ENCODE data around the gene PLCD3. TPM values are rescaled to one million over a fixed set of nuclear protein-coding genes. Genes with fewer than 3 reads are reported as not detected.

The PLCD3 gene
- total and polyA plus RNA-seq, 9 of the 15 experiments (the other 6 are each of a cell fraction or from before 2014, with no cell fraction given), result 0.20 to 22.6 (median 7.5) TPM

DNA sequence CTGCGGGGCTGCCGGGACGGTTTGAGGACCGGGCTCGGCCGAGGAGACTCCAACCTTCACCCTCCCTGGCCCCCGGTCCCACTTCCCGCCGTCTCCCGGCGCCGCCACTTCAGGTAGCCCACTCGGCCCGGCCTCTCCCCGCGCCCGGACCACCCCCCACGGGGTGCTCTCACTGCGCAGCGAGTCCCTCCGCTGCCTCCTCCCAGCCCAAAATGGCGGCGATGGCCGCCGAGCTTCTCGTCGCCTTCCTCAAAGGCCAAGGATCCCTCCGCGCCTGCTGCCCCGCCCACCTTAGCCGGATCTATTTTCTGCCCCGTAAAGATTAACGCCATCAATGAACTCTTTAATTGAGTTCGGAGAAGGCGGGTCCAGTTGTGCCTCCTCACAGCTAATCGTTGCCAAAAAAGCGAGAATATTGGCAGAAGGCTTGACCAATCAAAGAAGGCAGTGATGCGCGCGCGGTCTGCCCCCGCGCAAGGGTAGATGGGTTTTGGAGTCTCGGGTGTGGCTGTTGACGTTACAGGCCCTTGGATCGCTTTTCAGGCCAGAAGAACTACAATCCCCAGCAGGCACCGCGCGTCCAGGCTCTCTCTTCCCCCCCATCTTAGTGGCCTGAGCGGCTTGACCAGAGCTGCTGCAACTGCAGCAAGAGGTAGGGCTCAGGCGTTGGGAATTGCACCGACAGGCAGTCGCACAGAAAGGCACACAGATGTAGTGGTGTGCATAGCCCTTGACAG lies 29.1 kb upstream of the PLCD3 start, which contains the start of gene HEXIM2 (continued):
- TF ChIP-seq CBFA2T3 (IDR thresholded peaks at IDR 0.05) (no peak), SMAD2 (IDR thresholded peaks at IDR 0.05; ENCODE audit: low read depth, low read length) (no peak), ZC3H4 (CRISPR knock-in tag; IDR thresholded peaks at IDR 0.05; ENCODE audit: borderline replicate concordance) (no peak), YBX1 (IDR thresholded peaks at IDR 0.05) (no peak), SNIP1 (IDR thresholded peaks at IDR 0.05; ENCODE audit: low read depth) (no peak), ZNF184 (CRISPR knock-in tag; IDR thresholded peaks at IDR 0.05) (no peak), ZKSCAN8 (CRISPR knock-in tag; IDR thresholded peaks at IDR 0.05) (no peak), ARNT (IDR thresholded peaks at IDR 0.05) (no peak), ZFP36 (IDR thresholded peaks at IDR 0.05; ENCODE audit: low read depth, low read length, partially characterized antibody) (peak; percentile 6), EWSR1 (IDR thresholded peaks at IDR 0.05; ENCODE audit: borderline replicate concordance, low read depth, partially characterized antibody) (no peak)
- TF ChIP-seq, protein P1, sequence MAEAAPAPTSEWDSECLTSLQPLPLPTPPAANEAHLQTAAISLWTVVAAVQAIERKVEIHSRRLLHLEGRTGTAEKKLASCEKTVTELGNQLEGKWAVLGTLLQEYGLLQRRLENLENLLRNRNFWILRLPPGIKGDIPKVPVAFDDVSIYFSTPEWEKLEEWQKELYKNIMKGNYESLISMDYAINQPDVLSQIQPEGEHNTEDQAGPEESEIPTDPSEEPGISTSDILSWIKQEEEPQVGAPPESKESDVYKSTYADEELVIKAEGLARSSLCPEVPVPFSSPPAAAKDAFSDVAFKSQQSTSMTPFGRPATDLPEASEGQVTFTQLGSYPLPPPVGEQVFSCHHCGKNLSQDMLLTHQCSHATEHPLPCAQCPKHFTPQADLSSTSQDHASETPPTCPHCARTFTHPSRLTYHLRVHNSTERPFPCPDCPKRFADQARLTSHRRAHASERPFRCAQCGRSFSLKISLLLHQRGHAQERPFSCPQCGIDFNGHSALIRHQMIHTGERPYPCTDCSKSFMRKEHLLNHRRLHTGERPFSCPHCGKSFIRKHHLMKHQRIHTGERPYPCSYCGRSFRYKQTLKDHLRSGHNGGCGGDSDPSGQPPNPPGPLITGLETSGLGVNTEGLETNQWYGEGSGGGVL (CRISPR knock-in tag; IDR thresholded peaks at IDR 0.05), result no peak
- TF ChIP-seq, protein P2, sequence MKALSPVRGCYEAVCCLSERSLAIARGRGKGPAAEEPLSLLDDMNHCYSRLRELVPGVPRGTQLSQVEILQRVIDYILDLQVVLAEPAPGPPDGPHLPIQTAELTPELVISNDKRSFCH (CRISPR knock-in tag; IDR thresholded peaks at IDR 0.05), result no peak
- TF ChIP-seq, protein P2 (tag; IDR thresholded peaks at IDR 0.05), result peak; percentile 93
- TF ChIP-seq, protein P3, sequence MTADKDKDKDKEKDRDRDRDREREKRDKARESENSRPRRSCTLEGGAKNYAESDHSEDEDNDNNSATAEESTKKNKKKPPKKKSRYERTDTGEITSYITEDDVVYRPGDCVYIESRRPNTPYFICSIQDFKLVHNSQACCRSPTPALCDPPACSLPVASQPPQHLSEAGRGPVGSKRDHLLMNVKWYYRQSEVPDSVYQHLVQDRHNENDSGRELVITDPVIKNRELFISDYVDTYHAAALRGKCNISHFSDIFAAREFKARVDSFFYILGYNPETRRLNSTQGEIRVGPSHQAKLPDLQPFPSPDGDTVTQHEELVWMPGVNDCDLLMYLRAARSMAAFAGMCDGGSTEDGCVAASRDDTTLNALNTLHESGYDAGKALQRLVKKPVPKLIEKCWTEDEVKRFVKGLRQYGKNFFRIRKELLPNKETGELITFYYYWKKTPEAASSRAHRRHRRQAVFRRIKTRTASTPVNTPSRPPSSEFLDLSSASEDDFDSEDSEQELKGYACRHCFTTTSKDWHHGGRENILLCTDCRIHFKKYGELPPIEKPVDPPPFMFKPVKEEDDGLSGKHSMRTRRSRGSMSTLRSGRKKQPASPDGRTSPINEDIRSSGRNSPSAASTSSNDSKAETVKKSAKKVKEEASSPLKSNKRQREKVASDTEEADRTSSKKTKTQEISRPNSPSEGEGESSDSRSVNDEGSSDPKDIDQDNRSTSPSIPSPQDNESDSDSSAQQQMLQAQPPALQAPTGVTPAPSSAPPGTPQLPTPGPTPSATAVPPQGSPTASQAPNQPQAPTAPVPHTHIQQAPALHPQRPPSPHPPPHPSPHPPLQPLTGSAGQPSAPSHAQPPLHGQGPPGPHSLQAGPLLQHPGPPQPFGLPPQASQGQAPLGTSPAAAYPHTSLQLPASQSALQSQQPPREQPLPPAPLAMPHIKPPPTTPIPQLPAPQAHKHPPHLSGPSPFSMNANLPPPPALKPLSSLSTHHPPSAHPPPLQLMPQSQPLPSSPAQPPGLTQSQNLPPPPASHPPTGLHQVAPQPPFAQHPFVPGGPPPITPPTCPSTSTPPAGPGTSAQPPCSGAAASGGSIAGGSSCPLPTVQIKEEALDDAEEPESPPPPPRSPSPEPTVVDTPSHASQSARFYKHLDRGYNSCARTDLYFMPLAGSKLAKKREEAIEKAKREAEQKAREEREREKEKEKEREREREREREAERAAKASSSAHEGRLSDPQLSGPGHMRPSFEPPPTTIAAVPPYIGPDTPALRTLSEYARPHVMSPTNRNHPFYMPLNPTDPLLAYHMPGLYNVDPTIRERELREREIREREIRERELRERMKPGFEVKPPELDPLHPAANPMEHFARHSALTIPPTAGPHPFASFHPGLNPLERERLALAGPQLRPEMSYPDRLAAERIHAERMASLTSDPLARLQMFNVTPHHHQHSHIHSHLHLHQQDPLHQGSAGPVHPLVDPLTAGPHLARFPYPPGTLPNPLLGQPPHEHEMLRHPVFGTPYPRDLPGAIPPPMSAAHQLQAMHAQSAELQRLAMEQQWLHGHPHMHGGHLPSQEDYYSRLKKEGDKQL (CRISPR knock-in tag; IDR thresholded peaks at IDR 0.05; ENCODE audit: borderline replicate concordance), result 0 out of 2 replicates have a peak, but pooled peaks have one; percentile 4
- TF ChIP-seq, protein P4, sequence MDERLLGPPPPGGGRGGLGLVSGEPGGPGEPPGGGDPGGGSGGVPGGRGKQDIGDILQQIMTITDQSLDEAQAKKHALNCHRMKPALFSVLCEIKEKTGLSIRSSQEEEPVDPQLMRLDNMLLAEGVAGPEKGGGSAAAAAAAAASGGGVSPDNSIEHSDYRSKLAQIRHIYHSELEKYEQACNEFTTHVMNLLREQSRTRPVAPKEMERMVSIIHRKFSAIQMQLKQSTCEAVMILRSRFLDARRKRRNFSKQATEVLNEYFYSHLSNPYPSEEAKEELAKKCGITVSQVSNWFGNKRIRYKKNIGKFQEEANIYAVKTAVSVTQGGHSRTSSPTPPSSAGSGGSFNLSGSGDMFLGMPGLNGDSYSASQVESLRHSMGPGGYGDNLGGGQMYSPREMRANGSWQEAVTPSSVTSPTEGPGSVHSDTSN (CRISPR knock-in tag; IDR thresholded peaks at IDR 0.05; ENCODE audit: low read depth), result no peak; the same call in 1 of the 2 replicates
- TF ChIP-seq, protein P4 (tag; conservative IDR thresholded peaks at IDR 0.05; ENCODE audit: low read depth), result peak; percentile 98

Measured in K562 (cell line).